Muscle of leg (tissue), 11 donors: ENCODE measurements around the gene SDR39U1. TPM values are rescaled to one million over a fixed set of nuclear protein-coding genes. Genes with fewer than 3 reads are reported as not detected.
A peak's percentile ranks its signal among the peaks of the same experiment; 100 is the strongest.
"Not testable (repeated sequence)": the region's sequence is repeated elsewhere in the genome, so short reads cannot be mapped to it uniquely, and the experiment has no call there.

Experiments
- DNase-seq: peaks from one replicate; pipeline ENCODE4 v3.0.0; 2013
- H3K27ac ChIP-seq: one replicate; pipeline ENCODE4 v1.5.1; 2013; ENCODE audit warnings: mild to moderate bottlenecking, low read length, control low read depth
- H3K27me3 ChIP-seq: one replicate; pipeline ENCODE4 v1.6.1; 2013; ENCODE audit warnings: low read length; ENCODE audit not compliant: control insufficient read depth, insufficient read depth
- H3K36me3 ChIP-seq: one replicate; pipeline ENCODE4 v1.6.1; 2013; ENCODE audit warnings: low read length; ENCODE audit not compliant: control insufficient read depth, insufficient read depth
- H3K4me1 ChIP-seq: one replicate; pipeline ENCODE4 v1.6.1; 2013; ENCODE audit warnings: low read length; ENCODE audit not compliant: control insufficient read depth, insufficient read depth
- H3K4me3 ChIP-seq: one replicate; pipeline ENCODE4 v1.5.1; 2013; ENCODE audit warnings: low read length, control low read depth
- H3K9me3 ChIP-seq: replicated peaks from 2 replicates; pipeline ENCODE4 v1.6.1; 2013; ENCODE audit warnings: low read depth, low read length; ENCODE audit not compliant: control insufficient read depth
- WGBS: methylation state at CpG from one replicate; pipeline ENCODE4 v1.1.5; 2013; ENCODE audit warnings: missing lambda C conversion rate; ENCODE audit not compliant: insufficient coverage; 5-methylcytosine and 5-hydroxymethylcytosine counted together
- polyA plus RNA-seq, 8 donors: library from polyadenylated mRNA; unstranded; fragments of 120-200 nt; gene quantifications; one replicate each; pipeline versions ENCODE4 v1.2.1 to v1.2.3, GENCODE V29; 2013; ENCODE audit warnings: inconsistent platforms in 1 of 8, low replicate concordance in 1 of 8; ENCODE audit not compliant: insufficient read length in 8 of 8, insufficient read depth in 1 of 8
- total RNA-seq: library from RNA; stranded (reverse); fragments of 120-200 nt; gene quantifications from one replicate; pipeline ENCODE4 v1.2.4, GENCODE V29; 2013

Gene SDR39U1
- total and polyA plus RNA-seq, 9 donors, result 18.8 to 65.3 (median 52.7) TPM

GRCh38 chr14:24450828-24451227, 8.3 kb upstream of the SDR39U1 start:
- no CpG with 5 or more reads among the region's 2 CpGs for WGBS

GRCh38 chr14:24443053-24443665, 583 bp upstream of the SDR39U1 start:
- Histone ChIP-seq H3K27ac (peak overlapping the region; percentile 100), H3K27me3 (no peaks in the 10 kb centered on the region), H3K4me3 (peak overlapping the region; percentile 84), H3K36me3 (peaks cover 29% of the 10 kb centered on the region), H3K4me1 (peaks cover 11% of the 10 kb centered on the region), H3K9me3 (no peaks in the 10 kb centered on the region)
- no peak for DNase-seq
- WGBS, result 0% methylated on average over 5 of the region's 7 CpGs

More at GRCh38 chr14:24450828-24451227, 8.3 kb upstream of the SDR39U1 start:
- not testable (repeated sequence) for H3K9me3 ChIP-seq, H3K27ac ChIP-seq, H3K4me3 ChIP-seq, H3K36me3 ChIP-seq, DNase-seq, H3K27me3 ChIP-seq, H3K4me1 ChIP-seq

GRCh38 chr14:24441904-24442239, 704 bp downstream of the SDR39U1 start:
- Histone ChIP-seq H3K4me1 (peaks cover 21% of the 10 kb centered on the region), H3K9me3 (no peaks in the 10 kb centered on the region), H3K27ac (peak overlapping the region; percentile 100), H3K4me3 (peak overlapping the region; percentile 84), H3K27me3 (no peaks in the 10 kb centered on the region), H3K36me3 (peaks cover 42% of the 10 kb centered on the region)
- WGBS, result 1% methylated on average over 9 of the region's 12 CpGs
- no peak for DNase-seq

- Histone ChIP-seq H3K4me1 (peaks cover 24% of the 10 kb centered on the region), H3K27ac (peak overlapping the region; percentile 100), H3K27me3 (no peaks in the 10 kb centered on the region), H3K4me3 (peak overlapping the region; percentile 84), H3K9me3 (no peaks in the 10 kb centered on the region), H3K36me3 (peaks cover 46% of the 10 kb centered on the region)
- DNase-seq, result peak; percentile 45
- WGBS, result no CpG with 5 or more reads among the region's 5 CpGs
These were observed 1.1 kb downstream of the SDR39U1 start for GRCh38 chr14:24441485-24441884.

GRCh38 chr14:24440606-24441399, 1.8 kb downstream of the SDR39U1 start:
- Histone ChIP-seq H3K4me3 (no peak overlapping the region), H3K27me3 (no peaks in the 10 kb centered on the region), H3K4me1 (peaks cover 31% of the 10 kb centered on the region), H3K36me3 (peaks cover 52% of the 10 kb centered on the region), H3K27ac (no peak overlapping the region), H3K9me3 (no peaks in the 10 kb centered on the region)
- WGBS, result 90% methylated on average over 5 of the region's 8 CpGs
- peak; percentile 35 for DNase-seq

- DNase-seq, result peak; percentile 37
- 82% methylated on average over 13 of the region's 15 CpGs for WGBS
- Histone ChIP-seq H3K36me3 (peaks cover 60% of the 10 kb centered on the region), H3K4me3 (no peak overlapping the region), H3K27ac (no peak overlapping the region), H3K27me3 (no peaks in the 10 kb centered on the region), H3K9me3 (no peaks in the 10 kb centered on the region), H3K4me1 (peaks cover 31% of the 10 kb centered on the region)
These were observed 2.6 kb downstream of the SDR39U1 start for GRCh38 chr14:24439830-24440605.

- no CpG with 5 or more reads among the region's 1 CpG for WGBS
- no peak overlapping the region for H3K27ac ChIP-seq
- H3K36me3 ChIP-seq, result peaks cover 66% of the 10 kb centered on the region
- peaks cover 31% of the 10 kb centered on the region for H3K4me1 ChIP-seq
- peak; percentile 25 for DNase-seq
- H3K4me3 ChIP-seq, result no peak overlapping the region
- no peaks in the 10 kb centered on the region for H3K9me3 ChIP-seq
- H3K27me3 ChIP-seq, result no peaks in the 10 kb centered on the region
These were observed 3.3 kb downstream of the SDR39U1 start for GRCh38 chr14:24439257-24439656.

GRCh38 chr14:24438223-24439097, 4.1 kb downstream of the SDR39U1 start:
- Histone ChIP-seq H3K4me3 (no peak overlapping the region), H3K4me1 (peaks cover 30% of the 10 kb centered on the region), H3K27me3 (no peaks in the 10 kb centered on the region), H3K36me3 (peaks cover 72% of the 10 kb centered on the region), H3K9me3 (no peaks in the 10 kb centered on the region), H3K27ac (peak overlapping the region; percentile 79)
- DNase-seq, result peak; percentile 27
- WGBS, result 75% methylated on average over 4 of the region's 9 CpGs

- no peaks in the 10 kb centered on the region for H3K9me3 ChIP-seq
- DNase-seq, result no peak
- H3K4me1 ChIP-seq, result peaks cover 28% of the 10 kb centered on the region
- H3K36me3 ChIP-seq, result peaks cover 78% of the 10 kb centered on the region
- peak overlapping the region; percentile 79 for H3K27ac ChIP-seq
- H3K4me3 ChIP-seq, result no peak overlapping the region
- no peaks in the 10 kb centered on the region for H3K27me3 ChIP-seq
- 75% methylated on average over 1 of the region's 2 CpGs for WGBS
These were observed 4.9 kb downstream of the SDR39U1 start for GRCh38 chr14:24437736-24438067.
